Astrocyte of the spinal cord (primary cell): ENCODE results near the gene ADAMTSL3.

Experiments
- DNase-seq: peaks from one replicate; pipeline ENCODE4 v3.0.0; 2011; ENCODE audit warnings: low read depth, low spot score
- H3K4me3 ChIP-seq: 2 replicates; pipeline ENCODE4 v1.5.1; 2011; ENCODE audit warnings: low read depth, mild to moderate bottlenecking, low read length, moderate library complexity
- in situ Hi-C: cut with HindIII; loops from 2 replicates; pipeline ENCODE4 v1.10.0; 2017; ENCODE audit warnings: low sequenced_read_pairs
- TF ChIP-seq, protein P1 (sequence below): IDR thresholded peaks from 2 replicates; pipeline ENCODE4 v1.5.1; 2012; ENCODE audit warnings: low read depth, mild to moderate bottlenecking, low read length, inconsistent platforms

Gene ADAMTSL3

DNA sequence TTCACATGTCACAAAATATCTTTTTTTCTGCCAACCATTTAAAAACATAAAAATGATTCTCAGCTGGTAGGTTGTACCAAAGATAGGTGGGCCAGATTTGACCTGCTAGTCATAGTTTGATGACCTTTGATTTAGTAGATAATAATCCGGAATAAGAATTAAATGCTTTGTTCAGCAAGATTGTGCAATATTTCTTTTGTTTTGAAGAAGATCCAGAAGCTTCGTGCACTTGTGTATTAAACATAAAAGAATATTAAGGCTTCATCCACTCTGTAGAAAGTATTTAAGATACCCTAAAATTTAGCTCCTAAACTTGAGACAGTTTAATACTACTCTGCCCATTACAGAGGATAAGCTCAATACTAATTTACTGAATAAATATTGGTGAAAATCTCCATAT, 258.4 kb downstream of the ADAMTSL3 start:
- in situ Hi-C loops, result no loop called here
- no peak for DNase-seq
- H3K4me3 ChIP-seq, result no peak overlapping the region
- TF ChIP-seq, protein P1, sequence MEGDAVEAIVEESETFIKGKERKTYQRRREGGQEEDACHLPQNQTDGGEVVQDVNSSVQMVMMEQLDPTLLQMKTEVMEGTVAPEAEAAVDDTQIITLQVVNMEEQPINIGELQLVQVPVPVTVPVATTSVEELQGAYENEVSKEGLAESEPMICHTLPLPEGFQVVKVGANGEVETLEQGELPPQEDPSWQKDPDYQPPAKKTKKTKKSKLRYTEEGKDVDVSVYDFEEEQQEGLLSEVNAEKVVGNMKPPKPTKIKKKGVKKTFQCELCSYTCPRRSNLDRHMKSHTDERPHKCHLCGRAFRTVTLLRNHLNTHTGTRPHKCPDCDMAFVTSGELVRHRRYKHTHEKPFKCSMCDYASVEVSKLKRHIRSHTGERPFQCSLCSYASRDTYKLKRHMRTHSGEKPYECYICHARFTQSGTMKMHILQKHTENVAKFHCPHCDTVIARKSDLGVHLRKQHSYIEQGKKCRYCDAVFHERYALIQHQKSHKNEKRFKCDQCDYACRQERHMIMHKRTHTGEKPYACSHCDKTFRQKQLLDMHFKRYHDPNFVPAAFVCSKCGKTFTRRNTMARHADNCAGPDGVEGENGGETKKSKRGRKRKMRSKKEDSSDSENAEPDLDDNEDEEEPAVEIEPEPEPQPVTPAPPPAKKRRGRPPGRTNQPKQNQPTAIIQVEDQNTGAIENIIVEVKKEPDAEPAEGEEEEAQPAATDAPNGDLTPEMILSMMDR, result no peak

DNA sequence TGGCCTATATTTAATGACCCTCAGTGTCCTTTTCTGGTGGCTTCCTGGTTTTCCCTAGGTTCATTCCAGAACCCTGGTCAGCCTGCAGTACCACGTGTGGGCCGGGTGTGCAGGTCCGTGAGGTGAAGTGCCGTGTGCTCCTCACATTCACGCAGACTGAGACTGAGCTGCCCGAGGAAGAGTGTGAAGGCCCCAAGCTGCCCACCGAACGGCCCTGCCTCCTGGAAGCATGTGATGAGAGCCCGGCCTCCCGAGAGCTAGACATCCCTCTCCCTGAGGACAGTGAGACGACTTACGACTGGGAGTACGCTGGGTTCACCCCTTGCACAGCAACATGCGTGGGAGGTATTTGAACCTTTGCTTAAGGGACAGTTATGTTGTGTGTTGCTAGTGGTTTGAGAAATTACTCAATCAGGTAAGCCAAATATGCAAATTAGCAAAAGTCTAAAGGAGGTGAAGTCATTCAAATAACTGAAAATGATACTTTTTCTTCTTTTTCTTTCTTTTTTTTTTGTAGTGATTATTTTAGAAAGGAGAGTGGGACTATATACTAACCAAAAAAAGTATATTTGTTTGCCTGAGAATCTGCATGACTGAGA, 259.2 kb downstream of the ADAMTSL3 start:
- no peak for DNase-seq
- TF ChIP-seq, protein P1, result no peak
- in situ Hi-C loops, result no loop called here
- no peak overlapping the region for H3K4me3 ChIP-seq

DNA sequence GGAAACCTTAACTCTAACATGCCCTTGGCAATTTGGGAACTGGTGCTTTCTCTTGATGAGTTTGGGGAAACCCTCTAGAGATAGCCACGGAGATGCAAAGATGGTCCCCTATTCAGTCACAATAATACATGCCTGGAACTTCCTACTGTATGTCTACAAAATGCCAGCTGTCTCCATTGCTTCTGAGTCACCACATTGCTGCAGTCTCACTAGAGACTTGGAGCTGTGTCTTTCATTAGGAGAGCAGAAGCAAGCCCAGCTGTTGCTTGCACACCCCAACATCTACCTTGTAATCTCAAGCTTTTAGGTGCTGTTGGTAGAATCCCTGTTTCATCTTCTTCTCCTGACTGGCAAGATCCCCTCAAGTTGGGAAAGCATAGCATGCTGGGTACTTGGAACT, 261.0 kb downstream of the ADAMTSL3 start:
- in situ Hi-C loops, result no loop called here
- TF ChIP-seq, protein P1, result no peak

DNA sequence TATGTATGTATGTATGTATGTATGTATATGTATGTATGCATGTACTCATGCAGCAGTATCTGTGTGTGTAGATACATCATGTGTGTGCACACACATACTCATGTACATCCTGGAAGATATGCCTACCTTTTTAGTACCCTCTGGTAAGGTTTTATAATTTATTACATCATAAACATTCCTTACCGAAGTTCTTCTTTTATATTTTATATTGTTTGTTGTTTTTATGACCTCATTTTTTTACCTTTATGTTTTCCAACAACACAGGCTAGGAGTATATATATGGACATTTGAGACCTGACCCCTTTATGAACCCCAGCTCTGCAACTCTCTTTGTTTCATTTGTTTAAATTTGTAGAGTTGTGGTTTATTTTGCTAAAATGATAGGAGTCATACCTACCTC, 263.5 kb downstream of the ADAMTSL3 start:
- TF ChIP-seq, protein P1, result no peak

More for the DNA sequence above, 261.0 kb downstream of the ADAMTSL3 start:
- no peak overlapping the region for H3K4me3 ChIP-seq
- no peak for DNase-seq

DNA sequence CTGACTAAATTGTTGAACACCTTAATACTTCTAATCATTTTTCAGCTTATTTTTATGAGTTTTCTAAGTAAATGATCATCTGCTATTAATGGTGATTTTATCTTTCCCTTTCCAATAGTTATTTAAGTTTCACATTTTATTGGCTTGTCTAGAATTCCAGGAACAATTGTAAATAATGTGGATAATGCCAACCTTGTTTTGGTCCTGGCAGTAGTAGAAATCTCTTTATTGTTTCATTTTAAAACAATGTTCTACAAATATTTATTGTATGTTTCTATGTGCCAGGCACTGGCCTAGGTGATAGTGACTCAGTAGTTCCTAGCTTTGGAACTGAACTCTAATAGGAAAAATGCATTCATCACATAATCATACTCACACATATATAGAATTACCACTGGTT, 264.1 kb downstream of the ADAMTSL3 start:
- TF ChIP-seq, protein P1, result no peak
- no peak overlapping the region for H3K4me3 ChIP-seq
- no peak for DNase-seq
- in situ Hi-C loops, result no loop called here

More for the DNA sequence above, 263.5 kb downstream of the ADAMTSL3 start:
- H3K4me3 ChIP-seq, result no peak overlapping the region
- in situ Hi-C loops, result no loop called here
- no peak for DNase-seq

DNA sequence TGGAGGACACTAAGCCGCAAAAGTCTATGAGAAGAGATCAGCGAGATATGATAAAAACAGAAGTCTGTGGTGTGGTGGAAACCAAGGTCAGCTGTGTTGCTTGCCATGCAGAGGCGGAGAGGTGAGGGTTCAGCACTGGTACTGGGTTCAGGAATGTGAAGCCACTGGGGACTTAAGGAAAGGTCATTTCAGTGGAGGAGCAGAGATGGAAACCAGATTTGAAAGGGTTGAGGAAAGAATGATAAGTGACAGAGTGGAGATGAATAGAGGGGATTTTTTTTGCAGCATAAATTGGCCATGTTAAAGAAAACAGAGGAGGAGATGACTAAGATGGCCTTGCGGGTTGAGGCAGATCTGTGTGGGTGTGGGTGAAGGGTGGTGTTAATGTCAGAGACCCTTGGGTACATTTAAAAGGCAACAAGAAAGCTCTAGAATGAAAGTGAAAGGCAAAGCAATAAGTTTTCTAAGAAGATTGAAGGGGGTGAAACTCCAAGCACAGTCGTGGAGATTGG, 265.5 kb downstream of the ADAMTSL3 start:
- TF ChIP-seq, protein P1, result no peak
- in situ Hi-C loops, result no loop called here
- no peak overlapping the region for H3K4me3 ChIP-seq
- DNase-seq, result no peak
